ENCODE measurements around the gene NAGK.
"Not testable (repeated sequence)": the region's sequence is repeated elsewhere in the genome, so short reads cannot be mapped to it uniquely, and the experiment has no call there.

NAGK gene

DNA sequence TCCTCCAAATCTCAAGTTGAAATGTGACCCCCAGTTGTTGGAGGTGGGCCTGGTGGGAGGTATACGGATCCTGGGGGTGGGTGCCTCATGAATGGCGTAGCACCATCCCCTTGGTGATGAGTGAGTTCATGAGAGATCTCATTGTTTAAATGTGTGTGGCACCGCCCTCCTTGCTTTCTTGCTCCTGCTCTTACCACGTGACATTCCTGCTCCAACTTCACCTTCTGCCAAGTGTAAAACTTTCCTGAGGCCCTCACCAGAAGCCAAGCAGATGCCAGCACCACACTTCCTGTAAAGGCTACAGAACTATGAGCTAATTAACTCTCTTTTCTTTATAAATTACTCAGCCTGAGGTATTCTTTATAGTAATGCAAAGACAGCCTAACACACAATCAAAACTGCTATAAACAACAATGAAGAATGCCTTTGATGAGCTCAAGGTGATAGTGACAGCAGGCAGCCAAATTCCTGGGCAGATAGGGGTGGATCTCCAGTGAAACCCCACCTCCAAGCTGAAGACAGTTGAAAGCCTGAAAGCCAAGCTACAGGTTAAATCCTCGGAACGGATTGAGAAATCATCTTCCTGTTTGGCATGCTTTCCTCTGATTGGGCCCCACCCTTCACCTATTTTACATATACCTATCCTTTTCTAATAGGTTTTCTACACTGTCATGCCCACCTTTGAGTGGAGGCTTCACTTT is 34.7 kb downstream of the NAGK start:
- H3K27ac ChIP-seq: peak overlapping the region; percentile 31
- DNase-seq (ENCODE audit: low read depth, low spot score): no peak

DNA sequence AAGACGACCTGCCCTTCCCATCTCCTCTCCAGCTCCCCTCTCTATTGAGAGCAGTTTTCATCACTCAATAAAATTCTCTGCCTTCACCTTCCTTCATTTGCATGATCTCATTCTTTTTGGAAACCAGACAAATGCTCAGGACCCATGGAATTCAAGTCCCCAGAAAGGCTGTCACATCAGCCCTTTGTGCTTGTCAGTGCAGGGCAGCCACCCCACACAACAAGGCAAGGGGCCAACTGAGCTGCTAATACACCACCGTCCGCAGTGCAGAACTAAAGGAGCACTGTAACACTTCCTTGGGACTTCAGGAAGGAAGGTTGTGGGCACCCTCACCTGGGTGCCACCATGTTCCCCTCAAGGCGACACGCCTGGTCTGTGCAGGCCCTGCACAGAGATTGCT is 35.4 kb downstream of the NAGK start:
- no peak for DNase-seq (ENCODE audit: low read depth, low spot score)

DNA sequence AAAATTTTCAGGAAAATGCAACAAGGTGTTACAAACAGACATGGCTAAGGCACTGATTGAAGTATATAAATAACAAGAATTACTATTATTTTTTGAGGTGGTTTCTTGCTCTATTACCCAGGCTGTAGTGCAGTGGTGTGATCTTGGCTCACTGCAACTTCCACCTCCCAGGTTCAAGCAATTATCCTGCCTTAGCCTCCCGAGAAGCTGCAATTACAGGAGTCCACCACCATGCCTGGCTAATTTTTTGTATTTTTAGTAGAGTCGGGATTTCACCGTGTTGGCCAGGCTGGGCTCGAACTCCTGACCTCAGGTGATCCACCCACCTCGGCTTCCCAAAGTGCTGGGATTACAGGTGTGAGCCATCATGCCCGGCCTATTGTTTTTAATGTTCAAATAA is 38.0 kb downstream of the NAGK start:
- not testable (repeated sequence) for DNase-seq (ENCODE audit: low read depth, low spot score); H3K27ac ChIP-seq

More for the DNA sequence above, 35.4 kb downstream of the NAGK start:
- H3K27ac ChIP-seq: no peak overlapping the region

DNA sequence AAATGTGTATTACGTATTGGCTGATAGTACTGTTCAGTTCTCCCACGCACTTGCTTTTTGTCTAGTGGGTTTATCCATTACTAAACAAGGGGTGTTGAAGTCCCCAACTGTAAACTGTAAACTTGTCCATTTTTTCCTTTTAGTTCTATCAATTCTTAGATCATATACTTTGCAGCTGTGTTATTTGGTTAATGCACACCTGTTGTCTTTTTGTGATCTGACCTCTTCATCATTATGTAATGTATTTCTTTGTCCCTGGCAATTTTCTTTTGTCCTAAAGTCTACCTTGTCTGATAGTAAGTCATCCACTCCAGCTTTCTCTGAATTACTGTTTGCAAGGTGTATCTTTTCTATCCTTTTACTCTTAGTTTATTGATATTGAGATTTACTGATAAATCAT is 39.6 kb downstream of the NAGK start:
- no peak for DNase-seq (ENCODE audit: low read depth, low spot score)

DNA sequence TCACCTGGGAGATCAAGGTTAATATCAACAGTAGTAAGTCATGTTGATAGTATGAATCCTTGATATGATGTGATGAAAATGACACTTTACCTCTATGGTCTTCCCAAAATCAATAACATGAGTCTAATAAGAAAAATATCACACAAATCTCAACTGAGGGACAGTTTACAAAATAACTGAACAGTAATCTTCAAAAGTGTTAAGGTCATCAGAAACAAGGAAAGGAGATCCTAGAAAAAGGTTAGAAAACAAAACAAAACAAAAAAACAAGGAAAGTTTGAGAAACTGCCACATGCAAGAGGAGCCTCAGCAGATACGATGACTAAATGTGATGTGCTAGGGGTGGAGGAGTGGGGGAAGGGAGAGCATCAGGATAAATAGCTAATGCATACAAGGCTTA is 45.4 kb downstream of the NAGK start:
- no peak for DNase-seq (ENCODE audit: low read depth, low spot score)
- no peak overlapping the region for H3K27ac ChIP-seq

More for the DNA sequence above, 39.6 kb downstream of the NAGK start:
- H3K27ac ChIP-seq: no peak overlapping the region

DNA sequence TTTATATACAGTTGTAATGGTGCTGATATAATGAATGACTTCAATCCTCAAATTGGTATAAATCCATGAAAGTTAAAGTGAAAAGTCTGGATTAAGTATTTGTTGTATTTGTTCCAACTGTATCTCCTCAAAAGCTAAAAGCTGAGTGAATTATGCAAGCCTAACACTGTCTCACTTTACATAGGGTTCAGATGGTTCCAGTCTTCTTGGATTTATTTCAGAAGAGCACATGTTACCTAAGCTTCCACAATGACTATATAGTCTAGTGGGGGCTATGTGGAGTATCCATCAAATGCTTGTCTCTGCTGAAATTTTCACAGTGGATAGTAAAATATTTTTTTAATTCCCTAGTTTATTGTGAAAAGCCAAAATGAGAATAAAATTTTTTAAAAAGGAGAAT is 48.6 kb downstream of the NAGK start:
- DNase-seq (ENCODE audit: low read depth, low spot score): no peak
- H3K27ac ChIP-seq: no peak overlapping the region

DNA sequence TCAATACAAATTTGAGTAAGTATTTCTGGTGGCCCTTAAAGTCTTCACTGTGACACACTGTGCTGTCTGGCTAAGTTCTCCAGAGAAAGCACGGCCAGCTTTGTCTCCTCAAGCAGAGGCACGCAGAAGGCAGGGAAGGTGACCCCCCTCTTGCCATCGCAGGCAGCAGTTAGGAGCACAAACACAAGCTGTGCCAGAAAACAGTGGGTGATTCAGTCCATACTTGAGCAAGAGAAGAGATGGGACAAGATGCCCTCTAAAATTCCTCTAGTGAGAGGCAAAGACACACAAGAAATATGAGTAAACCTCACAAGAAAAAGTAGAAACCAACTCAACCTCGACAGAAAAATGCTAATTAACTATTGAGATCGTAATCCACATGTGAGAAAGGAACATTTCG is 51.7 kb downstream of the NAGK start:
- H3K27ac ChIP-seq: no peak overlapping the region
- no peak for DNase-seq (ENCODE audit: low read depth, low spot score)

DNA sequence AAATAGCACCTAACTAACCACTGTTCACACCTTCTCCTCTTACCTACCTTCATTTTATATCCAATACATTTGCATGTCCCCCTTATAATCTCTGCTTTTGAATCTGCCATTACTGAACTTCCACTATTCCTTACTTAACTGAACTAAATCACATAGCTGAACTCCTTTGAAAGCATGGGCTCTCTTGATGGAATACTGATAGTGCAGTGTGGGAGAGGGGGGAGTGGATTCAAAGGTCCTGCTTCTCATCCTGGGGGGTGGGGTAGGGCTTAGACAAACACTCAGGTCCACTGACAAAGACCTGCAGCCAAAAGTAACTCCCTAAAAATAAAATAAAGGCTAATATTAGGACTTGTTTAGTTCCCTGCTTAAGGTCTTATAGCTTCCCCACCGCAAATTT is 53.0 kb downstream of the NAGK start:
- no peak overlapping the region for H3K27ac ChIP-seq
- DNase-seq (ENCODE audit: low read depth, low spot score): no peak

DNA sequence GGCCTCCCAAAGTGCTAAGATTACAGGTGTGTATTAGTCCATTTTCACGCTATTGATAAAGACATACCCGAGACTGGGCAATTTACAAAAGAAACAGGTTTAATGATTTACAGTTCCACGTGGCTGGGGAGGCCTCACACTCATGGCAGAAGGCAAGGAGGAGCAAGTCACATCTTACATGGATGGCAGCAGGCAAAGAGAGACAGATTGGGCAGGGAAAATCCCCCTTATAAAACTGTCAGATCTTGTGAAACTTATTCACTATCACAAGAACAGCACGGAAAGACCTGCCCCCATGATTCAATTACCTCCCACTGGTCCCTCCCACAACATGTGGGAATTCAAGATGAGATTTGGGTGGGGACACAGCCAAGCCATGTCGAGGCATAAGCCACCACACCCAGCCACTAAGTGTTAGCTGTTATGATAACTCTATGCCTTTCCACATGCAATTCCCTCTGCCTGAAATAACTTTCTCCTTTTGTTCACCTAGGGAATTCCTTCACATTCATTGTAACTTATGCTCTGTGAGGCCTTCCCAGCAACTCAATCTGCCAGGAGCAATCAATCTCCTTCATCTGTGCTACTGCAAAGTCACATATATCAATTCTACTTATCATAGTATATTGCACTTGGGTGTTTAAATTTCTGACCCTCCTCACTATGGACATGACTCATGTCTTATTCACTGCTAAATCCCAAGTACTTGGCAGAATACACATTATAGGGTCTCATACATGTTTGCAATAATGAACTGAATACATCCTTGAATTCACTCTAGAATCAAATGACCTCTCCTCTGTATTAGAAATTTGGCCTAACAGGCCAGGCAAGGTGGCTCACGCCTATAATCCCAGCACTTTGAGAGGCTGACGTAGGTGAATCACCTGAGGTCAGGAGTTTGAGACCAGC is 54.2 kb downstream of the NAGK start:
- no peak overlapping the region for H3K27ac ChIP-seq
- DNase-seq (ENCODE audit: low read depth, low spot score): no peak

DNA sequence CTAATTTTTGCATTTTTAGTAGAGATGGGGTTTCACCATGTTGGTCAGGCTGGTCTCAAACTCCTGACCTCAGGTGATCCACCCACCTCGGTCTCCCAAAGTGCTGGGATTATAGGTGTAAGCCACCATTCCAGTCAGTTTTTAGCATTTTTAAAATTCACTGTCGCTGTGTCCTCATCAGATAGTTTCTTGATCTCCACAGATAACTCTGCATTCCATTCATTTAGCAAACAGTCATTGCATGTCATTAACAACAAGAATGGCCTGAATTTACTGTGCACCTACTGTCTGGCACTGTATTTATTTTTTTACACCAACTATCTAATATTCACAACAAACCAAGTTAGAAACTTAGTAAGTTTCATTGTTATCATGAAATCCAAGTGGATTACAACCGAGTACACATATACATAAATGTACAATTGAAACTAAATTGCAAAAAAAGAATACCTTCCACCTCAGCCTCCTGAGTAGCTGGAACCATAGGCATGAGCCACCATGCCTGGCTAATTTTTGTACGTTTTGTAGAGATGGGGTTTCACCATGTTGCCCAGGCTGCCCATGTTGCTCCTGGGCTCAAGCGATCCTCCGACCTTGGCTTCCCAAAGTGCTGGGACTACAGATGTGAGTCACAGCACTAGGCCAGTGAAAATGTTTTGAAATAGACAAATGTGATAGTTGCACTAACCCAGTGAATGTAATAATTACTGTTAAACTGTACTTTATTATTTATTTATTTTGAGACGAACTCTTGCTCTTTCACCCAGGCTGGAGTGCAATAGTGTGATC is 57.3 kb downstream of the NAGK start:
- DNase-seq (ENCODE audit: low read depth, low spot score): no peak
- no peak overlapping the region for H3K27ac ChIP-seq

DNA sequence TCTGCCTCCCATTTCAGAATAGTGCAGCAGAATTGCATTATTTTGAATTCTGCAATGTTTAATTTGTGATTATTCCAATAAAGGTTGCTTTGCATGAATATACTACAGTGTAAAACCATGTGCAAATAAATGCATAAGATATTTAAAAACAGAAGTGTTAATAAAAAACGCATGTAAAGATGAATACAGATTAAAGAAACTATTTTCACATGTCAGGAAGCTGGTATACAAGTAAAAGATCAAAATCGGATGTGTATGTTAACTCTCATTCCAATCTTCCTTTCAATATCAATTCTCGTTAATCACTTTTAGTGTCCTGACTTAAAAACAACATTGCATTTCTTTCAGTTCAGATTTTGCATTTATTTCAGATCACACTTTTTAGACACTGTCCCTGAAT is 58.5 kb downstream of the NAGK start:
- H3K27ac ChIP-seq: no peak overlapping the region
- DNase-seq (ENCODE audit: low read depth, low spot score): no peak
